Activated B cell treated with CpG ODN at 0.5 μM for 24 hours (primary cell): ENCODE data around the gene TNFRSF1A. TPM values are rescaled to one million over a fixed set of nuclear protein-coding genes. Genes with fewer than 3 reads are reported as not detected.

ENCODE experiments used
- ATAC-seq: fragments of 200-7000 bp; cut with Tn5 transposase; one replicate; pipeline ENCODE4 v1.10.0; 2021; ENCODE audit warnings: low read depth, mild to moderate bottlenecking, moderate library complexity
- CTCF ChIA-PET: fragments of 350-600 bp; sonication (Branson Sonifier 250); formaldehyde crosslinking; loops from one replicate; lab custom pipeline; 2021; ENCODE audit warnings: antibody characterized with exemption; lab: Charles Lee
- POLR2A ChIA-PET: fragments of 350-600 bp; sonication (Branson Sonifier 250); formaldehyde crosslinking; loops from one replicate; lab custom pipeline; 2021; ENCODE audit warnings: antibody characterized with exemption; lab: Charles Lee
- DNase-seq: peaks from one replicate; pipeline ENCODE4 v3.0.0; 2022
- H3K27ac Mint-ChIP-seq: one replicate; pipeline ENCODE4 v1.8.0; 2020; ENCODE audit warnings: mixed read lengths
- H3K27me3 Mint-ChIP-seq: one replicate; pipeline ENCODE4 v1.8.0; 2021; ENCODE audit warnings: mixed read lengths
- H3K36me3 Mint-ChIP-seq: one replicate; pipeline ENCODE4 v1.8.0; 2021; ENCODE audit warnings: low read depth, mixed read lengths
- H3K4me1 Mint-ChIP-seq: one replicate; pipeline ENCODE4 v1.8.0; 2021; ENCODE audit warnings: mixed read lengths
- H3K4me3 Mint-ChIP-seq: one replicate; pipeline ENCODE4 v1.8.0; 2020; ENCODE audit warnings: mild to moderate bottlenecking, mixed read lengths
- H3K9me3 Mint-ChIP-seq: one replicate; pipeline ENCODE4 v1.8.0; 2020; ENCODE audit warnings: mixed read lengths
- CTCF ChIP-seq: fragments of 200-600 bp; IDR thresholded peaks from one replicate; pipeline ENCODE4 v1.8.0; 2022; ENCODE audit warnings: antibody characterized with exemption, mild to moderate bottlenecking
- intact Hi-C: fragments of 100-400 bp; cut with micrococcal nuclease; formaldehyde crosslinking; loops from one replicate; pipeline ENCODE4 v1.15.1; 2024
- total RNA-seq: library from RNA; stranded (reverse); gene quantifications from 2 replicates; pipeline ENCODE4 v1.2.3, GENCODE V29; 2022

The TNFRSF1A gene
- total RNA-seq, 1 donor from 2014 or later, result not detected

- Mint-ChIP-seq H3K27ac (no peak overlapping the region), H3K9me3 (no peaks in the 10 kb centered on the region), H3K27me3 (peaks cover 59% of the 10 kb centered on the region), H3K36me3 (no peaks in the 10 kb centered on the region), H3K4me1 (no peaks in the 10 kb centered on the region), H3K4me3 (no peak overlapping the region)
- no peak for TF ChIP-seq CTCF
- intact Hi-C loops, result no loop called here
- ATAC-seq, result no peak
- CTCF ChIA-PET, result no interaction called here
- POLR2A ChIA-PET, result no interaction called here
- DNase-seq, result no peak
Observed at GRCh38 chr12:6312529-6313325, 29.1 kb downstream of the TNFRSF1A start.

- Mint-ChIP-seq H3K4me3 (no peak overlapping the region), H3K27me3 (peaks cover 58% of the 10 kb centered on the region), H3K4me1 (no peaks in the 10 kb centered on the region), H3K36me3 (no peaks in the 10 kb centered on the region), H3K9me3 (no peaks in the 10 kb centered on the region), H3K27ac (peak overlapping the region; percentile 24)
- DNase-seq (no peak), ATAC-seq (no peak)
- TF ChIP-seq CTCF, result no peak
- CTCF ChIA-PET, result no interaction called here
- POLR2A ChIA-PET, result no interaction called here
- intact Hi-C loops, result no loop called here
Observed at GRCh38 chr12:6311822-6312528, 29.9 kb downstream of the TNFRSF1A start.

DNA sequence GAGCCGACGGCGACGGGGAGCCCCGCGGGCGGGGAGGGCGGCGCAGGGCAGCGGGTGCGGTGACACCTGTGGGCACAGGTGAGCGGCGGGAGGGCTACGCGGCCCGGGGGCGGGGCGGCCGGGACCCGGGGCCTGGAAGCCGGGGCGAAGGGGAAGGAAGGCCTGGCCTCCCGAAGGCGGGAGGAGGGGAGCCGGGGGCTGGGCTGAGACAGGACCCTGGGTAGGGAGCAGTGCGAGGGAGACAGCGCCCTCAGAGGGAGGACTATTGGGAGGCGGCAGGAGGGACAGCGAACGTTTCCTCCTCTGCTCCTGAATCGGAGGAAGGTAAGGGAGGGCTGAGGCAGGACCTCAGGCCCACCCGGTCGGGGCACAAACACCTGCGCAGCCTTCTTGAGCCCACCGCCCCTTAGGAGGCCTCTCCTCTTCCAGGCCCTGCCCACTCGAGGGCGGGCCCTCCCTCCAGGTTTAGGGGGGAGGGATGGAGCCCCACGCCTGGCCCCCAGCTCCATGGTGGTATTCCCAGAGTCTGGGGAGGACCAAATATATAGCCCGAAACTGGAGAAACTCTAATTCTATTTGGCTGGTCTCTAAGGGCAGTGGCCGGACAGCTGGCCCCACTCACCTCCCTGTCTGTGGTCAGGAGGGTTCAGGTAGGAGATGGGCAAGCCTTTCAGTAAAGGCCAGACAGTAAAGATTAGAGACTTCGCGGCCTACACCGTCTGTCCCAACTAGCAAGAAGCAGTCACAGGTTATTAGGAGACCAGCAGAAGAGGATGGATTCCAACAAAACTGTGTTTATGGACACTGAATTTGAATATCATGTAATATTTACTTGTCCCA, 30.9 kb downstream of the TNFRSF1A start:
- intact Hi-C loops, result no loop called here
- H3K36me3 Mint-ChIP-seq, result no peaks in the 10 kb centered on the region
- DNase-seq (no peak), ATAC-seq (no peak)
- no peak for TF ChIP-seq CTCF
- H3K4me1 Mint-ChIP-seq, result no peaks in the 10 kb centered on the region
- no peaks in the 10 kb centered on the region for H3K9me3 Mint-ChIP-seq
- H3K27me3 Mint-ChIP-seq, result peaks cover 58% of the 10 kb centered on the region
- ChIA-PET CTCF (no interaction called here), POLR2A (interaction anchor here (0.7 kb wide), 1 partner anchor 140 kb away, joined by 4 read pairs; no protein-coding TSS in a partner anchor)
- H3K27ac Mint-ChIP-seq, result no peak overlapping the region
- peak overlapping the region; percentile 38 for H3K4me3 Mint-ChIP-seq

DNA sequence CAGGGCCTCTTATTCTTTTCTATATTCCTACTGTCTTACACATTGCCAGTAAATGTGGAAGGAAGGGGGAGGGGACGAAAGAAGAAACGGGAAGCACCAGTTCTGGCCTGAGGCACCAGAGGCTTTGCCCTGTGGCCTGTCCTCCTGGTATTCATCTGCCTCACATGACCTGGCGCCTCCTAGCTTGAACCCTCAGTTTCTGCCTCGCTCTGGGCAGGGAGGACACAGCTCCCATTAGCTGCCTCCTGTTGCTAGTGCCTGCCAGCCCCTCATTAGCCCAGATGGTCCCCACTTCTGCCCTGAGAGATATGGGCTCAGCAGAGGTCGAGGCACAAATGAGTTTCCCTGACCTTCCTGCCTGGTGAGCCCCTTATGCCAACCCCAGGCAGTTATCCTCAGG, 34.3 kb downstream of the TNFRSF1A start:
- no peak overlapping the region for H3K4me3 Mint-ChIP-seq
- ATAC-seq, result no peak
- H3K9me3 Mint-ChIP-seq, result no peaks in the 10 kb centered on the region
- H3K4me1 Mint-ChIP-seq, result no peaks in the 10 kb centered on the region
- no peak overlapping the region for H3K27ac Mint-ChIP-seq
- H3K36me3 Mint-ChIP-seq, result no peaks in the 10 kb centered on the region
- TF ChIP-seq CTCF, result no peak
- intact Hi-C loops, result no loop called here
- CTCF ChIA-PET, result interaction anchor here (1.0 kb wide), 1 partner anchor 19 kb away, joined by 3 read pairs; no protein-coding TSS in a partner anchor
- peaks cover 54% of the 10 kb centered on the region for H3K27me3 Mint-ChIP-seq
- POLR2A ChIA-PET, result no interaction called here
- DNase-seq, result no peak
